Activated CD8-positive, alpha-beta memory T cell treated with anti-CD3 and anti-CD28 coated beads, Interleukin-2, amount 50 U/mL, for 24 hours (primary cell): ENCODE results near the gene TNFRSF13B.
"Not testable (repeated sequence)": the region's sequence is repeated elsewhere in the genome, so short reads cannot be mapped to it uniquely, and the experiment has no call there.

Source experiments
- DNase-seq: peaks from one replicate; pipeline ENCODE4 v3.0.0-alpha.2; 2020; ENCODE audit errors: extremely low read depth

The TNFRSF13B gene

DNA sequence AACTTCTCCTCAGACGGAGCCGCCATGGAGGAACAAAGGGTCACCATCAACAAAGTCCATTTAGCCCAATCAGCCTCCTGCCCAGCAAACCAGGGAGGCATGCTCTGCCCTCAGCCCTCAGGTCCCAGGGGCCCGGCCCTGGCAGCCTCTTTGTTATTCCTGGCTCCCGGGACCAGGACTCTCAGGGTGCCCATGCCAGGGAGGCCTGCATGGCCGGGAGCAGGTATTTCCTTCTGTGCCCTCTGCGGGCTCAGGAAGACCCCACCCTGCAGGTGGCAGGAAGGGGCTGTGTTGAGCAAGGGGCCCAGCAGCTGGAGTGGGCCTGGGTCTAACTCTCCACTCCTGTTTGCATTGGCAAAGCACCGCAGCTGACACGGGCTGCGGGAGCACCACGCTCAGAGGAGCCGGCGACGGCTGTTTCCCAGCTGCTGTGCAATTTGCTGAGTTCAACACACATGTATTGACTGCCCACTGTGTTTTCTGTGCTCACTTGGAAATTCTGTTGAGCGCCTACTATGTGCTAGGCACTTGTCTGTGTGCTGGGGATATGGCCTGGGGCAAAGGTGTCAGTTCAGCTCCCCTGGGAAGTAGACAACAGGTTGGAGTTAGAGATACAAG, 33.2 kb upstream of the TNFRSF13B start:
- not testable (repeated sequence) for DNase-seq

DNA sequence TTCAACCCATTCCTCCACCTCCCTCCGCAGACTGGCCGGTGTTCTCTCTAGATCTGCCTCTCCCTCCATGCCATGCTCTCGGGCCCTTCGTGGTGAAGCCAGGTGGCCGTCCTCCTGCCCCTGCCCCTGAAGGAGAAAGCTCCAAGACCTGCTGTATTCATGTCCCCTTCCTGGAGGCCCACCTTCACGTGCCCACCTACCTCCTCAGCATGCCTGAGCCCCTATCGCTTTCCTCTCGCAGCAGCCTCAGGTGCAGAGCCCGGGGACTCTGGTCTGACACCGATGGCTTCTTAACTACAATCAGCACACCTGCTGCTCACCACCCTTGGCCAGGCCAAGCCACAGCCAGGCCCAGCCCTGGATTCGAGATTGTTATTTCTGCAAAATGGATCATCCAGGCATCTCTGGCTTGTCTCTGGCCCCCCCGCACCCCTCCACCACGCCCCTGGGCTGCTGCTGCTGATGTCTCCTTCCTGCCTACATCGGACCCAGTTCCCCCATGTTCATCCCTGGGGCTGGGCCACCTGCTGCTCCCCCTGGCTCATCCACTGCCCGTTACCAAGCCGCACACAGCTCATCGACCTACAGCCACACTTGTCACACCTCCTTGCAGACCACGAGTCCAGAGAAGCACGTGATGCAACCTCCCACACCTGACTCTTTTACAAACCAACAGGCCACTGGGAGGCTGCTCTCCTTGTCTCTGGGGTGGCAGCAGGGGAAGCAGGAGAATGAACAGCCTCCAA, 32.5 kb upstream of the TNFRSF13B start:
- no peak for DNase-seq

DNA sequence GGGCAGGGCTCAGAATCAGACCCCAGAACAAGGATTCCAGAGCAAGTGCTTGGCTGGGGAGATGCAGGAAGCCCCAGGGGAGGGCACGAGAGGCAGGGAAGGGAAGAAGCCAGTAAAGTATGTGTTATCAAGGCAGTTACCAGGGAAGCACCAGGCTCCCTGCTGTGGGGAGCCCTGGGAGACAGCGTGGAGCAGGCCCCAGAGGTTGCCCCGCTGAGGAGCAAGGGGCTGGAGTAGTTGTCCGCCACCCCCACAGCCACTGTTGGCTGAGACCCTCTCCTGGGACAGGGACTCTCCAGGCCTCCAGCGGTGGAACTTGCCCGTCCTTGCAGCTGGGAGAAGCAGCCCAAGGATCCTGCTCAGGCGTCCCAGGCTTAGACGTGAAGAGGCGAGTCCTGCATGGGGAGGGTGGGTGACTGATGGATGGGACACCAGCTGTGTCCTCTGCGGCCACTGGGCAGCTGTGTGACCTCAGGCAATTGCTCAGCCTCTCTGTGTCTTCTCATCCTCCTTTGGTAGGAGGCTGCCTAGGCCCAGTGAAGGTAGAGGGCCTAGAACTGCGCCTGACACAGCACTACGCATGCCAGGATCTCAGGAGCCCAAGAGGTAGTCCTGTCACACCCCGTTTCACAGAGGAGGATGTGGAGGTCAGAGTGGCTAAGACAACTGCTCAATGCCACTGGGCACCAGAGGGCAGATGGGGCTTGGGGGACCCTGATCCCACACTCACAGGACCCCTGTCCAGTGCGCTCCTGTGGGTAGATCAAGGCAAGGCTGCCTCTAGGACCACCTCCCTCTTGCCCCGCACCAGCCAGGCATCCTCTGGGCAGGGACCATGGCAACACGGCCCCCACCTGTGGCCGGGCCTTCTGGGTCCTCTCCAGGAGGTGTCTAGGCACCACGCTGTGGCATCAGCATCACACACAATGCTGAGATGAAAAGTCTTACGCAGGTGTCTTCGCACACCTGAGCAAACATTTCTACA, 31.1 kb upstream of the TNFRSF13B start:
- DNase-seq, result not testable (repeated sequence)

DNA sequence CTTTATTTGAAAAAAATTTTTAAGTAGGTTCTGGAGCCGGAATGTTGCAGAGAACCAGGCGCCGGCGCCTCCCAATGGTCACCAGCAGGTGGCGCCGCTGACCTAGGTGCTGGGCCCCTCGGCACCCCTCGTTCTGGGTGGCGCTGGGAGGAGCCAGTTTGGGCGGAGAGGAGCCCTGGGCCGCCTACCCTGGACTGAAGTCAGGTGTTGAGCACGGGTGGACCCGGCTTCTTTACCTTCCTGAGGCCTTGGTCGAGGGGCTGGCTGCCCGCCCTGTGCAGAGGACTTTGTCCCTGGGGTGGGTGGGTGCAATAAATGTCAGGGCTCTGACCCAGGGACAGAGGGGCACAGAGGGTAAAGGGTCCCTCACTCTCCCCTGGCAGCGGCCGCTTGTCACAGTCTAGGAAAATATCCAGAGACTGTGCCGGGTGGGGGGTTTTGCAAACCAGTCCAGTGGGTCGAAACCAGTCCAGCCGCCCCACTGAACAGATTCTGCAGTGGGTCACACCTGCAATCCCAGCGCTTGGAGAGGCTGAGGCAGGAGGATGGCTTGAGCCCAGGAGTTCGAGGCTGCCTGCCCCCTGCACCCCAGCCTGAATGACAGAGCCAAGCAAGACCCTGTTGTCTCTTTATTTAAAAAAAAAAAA, 30.1 kb upstream of the TNFRSF13B start:
- DNase-seq, result peak; percentile 35

DNA sequence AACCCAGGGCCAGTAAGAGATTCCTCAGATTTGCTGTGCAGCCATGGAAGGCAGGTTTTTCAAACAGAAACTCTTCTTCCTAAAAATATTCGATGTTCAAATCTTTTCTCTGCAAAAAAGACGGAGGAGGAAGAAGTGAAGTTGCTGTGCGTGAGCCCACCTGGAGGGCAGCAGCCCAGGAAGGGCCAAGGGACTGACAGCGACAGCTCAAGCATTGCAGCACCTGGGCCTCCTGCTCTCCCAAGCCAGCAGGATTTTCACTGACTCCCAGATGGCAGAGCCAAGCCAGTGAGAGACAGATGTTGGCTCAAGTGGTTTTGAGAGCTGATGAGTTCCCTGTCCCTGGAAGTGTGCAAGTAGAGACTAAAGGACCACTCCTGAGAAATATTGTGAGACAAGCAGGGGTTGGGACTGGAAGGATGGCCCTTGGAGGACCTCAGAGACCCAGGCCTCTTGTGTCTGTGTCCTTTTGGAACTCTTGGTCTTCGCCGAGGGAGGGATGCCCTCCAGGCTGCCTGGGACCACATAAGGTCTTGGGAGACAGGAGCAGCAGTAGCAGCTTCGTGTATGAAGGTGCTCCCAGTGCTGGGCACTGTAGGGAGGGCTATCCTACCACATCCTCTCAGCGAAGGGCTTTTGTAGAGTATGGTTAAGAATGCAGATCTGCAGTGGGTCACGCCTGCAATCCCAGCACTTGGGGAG, 29.3 kb upstream of the TNFRSF13B start:
- DNase-seq, result no peak

DNA sequence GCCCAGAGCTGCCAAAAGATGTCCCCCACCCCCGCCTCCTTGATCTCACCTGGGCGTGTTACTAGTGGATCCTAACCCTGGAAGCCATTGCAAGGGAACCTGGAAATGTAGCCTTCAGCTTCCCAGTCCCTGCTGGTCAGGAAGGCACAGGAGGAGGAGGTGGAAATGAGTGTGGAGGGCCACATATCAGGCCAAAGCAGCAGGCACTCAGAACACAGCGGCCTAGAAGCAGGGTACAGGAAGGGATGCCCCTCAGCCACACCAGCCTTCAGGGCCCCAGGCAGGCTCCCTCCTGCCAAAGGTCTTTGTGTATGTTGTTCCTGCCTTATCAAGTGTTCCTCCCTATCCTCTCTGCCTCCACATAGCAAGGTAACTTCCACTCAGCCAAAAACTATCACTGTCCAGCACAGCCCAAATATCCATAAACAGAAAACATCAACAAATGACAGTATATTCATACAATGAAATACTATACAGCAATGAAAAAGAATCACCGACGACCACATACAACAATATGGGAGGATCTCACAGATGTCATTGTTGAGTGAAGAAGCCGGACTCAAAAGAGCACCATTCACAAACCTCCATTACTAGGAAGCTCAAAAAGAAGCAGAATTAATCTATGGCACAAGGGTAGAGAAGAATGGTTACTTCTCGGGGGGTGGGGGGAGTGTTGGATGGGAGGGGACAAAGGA, 28.2 kb upstream of the TNFRSF13B start:
- no peak for DNase-seq

DNA sequence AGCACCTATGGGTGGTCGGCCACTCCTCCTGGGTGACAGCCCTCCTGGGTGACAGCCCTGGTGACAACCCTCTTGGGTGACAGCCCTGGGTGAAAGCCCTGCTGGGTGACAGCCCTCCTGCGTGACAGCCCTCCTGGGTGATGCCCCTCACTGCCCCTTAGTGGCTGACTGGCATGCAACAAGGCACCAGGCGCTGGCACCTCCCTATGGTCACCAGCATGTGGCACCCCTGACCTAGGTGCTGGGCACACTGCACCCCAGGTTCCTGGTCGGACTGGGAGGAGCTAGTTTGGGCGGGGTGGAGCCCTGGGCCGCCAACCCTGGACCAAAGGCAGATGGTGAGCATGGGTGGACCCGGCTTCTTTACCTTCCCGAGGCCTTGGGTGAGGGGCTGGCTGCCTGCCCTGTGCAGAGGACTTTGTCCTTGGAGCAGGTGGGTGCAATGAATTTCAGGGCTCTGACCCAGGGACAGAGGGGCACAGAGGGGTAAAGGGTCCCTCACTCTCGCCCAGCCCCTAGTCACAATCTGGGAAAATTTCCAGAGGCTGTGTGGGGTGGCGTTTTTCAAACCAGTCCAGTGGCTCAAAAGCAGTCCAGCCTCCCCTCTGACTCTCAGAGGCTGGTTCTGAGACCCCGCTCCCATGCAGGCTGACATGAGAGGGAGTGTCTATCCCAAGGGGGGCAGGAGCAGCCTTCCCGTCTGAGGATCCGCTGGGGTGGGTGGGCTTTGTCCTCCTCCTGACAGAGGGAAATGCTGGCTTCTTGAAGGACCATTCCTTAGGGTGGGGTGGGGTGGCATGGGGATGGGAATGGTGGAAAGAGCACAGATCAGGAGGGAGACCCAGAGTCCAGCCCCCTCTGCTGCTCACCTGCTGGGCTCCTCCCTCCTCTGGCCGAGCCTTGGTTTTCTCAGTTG, 25.9 kb upstream of the TNFRSF13B start:
- DNase-seq, result no peak

DNA sequence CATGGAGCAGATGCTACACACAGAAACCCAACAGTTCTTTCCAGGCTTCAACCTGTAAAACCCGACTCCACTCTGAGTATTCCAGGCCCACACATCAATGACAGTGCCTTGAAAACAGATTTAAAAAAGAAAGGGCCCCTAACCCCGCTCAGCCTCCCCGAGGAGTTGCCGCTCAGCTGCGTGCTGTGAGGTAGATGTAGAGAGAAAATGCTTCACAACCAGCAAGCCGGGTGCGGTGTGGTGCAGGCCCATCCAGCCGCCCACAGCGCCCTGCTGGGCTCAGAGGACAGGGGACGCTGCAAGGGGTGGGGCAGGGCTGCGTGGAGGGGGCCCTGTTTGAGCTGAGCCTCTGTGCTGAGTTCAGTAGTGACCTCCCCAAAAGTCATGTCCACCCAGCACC, 24.8 kb upstream of the TNFRSF13B start:
- not testable (repeated sequence) for DNase-seq

DNA sequence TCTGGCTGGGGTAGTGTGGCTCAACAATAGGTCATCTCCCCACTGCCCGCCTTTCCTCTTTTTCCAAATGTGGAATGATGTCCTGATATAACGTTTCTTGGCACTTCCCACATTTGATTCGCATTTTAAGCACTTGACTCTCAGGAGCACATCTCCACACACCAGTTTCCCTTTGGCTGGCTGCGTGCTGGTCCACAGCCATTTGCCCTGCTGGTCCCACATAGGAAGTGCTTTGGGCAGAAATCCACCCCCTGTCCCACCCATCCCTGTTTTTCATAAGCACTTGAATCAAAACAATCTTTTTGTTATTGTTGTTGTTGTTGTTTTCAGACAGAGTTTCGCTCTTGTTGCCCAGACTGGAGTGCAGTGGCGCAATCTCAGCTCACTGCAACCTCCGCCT, 24.0 kb upstream of the TNFRSF13B start:
- no peak for DNase-seq

DNA sequence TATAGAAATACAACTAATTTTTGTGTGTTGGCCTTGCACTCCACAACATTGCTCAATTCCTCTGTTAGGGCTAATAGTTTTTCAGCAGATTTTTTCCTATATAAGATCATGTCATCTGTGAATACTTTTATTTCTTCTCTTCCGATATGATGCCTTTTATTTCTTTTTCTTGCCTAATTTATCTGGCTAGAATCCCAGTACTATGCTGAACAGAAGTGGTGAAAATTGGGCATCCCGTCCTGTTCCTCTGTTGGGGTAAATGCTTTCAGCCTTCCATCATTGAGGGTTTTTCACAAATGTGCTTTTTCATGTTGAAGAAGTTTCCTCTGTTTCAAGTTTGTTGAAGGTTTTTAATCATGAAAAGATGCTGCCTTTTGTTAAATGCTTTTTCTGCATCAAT, 22.7 kb upstream of the TNFRSF13B start:
- no peak for DNase-seq

DNA sequence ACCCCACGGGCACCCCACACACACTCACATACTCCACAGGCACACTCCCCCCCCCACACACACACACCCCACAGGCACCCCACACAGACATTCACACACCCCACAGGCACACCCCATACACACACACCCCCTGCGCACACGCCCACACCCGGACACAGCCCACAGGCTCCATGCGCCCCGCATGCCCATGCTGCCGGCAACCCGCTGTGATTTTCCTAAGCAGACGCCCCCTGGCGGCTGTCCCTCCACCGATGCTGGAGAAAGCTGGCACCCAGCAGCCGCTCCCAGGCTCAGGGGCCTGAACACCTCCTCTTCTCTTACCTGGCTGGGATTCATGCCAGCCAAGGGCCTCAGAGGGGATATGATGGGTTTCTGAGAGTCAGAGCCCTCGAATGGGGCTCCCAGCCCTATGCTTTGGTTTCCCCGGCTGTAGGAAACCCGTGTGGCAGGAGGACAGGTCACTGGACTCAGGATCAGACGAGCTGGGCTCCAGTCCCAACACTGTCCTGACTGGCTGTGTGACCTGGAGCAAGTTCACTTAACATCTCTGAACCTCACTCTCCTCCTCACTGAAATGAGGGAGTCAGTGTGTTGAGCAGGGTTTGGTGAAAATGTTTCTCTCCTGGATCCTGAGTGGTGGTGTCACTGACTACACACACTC, 19.6 kb upstream of the TNFRSF13B start:
- DNase-seq, result peak; percentile 27

DNA sequence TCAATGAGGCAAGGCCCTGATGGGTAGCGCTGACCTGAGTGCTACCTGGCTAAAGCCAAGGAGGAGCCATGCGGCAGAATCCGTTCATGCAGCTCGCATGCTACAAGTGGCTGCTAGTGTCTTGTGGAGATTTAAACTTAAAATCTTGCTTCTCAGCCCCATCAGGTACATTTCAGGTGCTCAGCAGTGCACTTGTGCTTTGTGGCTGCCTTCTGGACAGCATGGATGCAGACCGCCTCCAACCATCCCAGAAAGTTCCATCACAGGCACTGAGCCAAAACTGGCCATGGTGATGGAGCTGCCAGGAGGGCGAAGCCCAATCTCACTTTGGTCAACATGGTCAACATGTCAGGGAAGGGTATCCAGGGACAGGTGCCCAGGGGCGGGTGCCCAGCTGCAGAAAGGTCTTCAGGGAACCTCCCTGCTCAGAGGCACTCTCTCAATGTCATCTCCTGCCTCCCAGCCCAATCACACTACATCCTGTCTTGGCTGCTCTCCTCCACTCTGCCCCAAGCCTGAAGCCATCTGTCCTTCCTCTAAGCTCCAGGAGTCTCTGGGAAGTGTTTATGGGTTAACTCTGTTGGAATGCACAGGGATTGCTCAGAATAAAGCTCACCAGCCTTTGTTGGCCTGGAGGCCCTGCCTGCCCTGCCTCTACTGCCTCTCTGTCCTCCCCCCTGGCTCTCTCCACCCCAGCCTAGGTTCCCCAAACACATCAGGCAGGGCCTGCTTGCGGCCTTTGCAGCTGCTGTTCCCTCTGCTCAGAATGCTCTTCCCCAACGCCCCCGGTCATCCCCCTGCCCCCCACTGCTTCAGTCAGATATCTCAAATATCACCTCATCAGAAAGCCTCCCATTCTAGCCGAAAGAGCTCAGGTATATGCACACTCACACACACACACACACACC, 18.3 kb upstream of the TNFRSF13B start:
- no peak for DNase-seq

DNA sequence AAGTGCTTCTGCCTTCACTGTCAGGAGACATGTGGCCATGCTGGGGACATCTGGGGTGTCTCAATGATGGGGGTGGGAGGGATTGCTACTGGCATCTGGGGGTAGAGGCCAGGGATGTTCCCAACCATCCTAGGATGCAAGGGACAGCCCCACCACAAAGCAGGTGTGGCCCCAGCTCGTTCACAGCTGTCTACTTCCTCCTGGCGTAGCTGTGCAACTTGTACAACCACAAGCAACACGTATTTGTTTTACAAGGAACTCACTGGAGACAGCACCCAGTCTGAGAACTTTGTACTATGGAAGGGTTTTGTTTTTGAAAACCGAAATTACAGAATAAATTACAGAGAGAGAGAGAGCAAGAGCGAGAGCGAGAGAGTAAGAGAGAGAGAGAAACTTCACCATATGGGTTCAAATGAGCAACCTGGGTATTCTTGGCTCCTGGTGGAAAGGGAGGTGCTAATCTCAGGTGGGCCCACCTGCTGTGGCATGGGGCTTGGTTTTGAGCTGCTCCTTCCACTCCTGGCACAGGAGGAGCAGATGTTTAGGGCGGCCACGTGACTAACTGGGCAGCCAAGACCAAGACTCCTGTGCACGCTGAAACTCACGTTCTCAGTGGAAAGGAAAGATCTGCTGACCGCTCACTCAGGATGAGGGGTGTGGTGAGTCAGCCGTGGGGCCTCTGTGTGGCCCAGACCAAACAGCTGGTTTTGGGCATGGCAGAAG, 17.5 kb upstream of the TNFRSF13B start:
- no peak for DNase-seq

DNA sequence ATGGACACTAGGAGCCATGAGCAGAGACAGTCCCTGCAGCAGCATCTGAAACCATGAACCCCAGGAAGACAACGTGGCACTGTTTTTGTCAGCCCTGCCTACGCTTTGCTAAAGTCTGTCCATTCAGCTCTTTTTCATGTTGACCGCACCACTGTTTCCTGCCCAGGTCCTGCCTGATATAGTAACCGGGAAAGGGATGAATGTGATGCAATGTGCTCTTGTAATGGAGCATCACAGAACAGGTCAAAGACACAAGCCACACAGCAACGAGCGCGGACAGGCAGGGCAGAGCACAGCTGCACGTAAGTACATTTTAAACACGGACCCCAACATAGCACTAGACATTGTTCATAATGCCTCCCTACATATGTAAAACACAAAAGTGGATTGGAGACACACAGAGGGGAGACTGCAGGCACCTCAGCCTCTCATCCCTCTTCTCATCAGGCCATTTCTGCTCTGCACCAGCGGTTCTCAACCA, 16.9 kb upstream of the TNFRSF13B start:
- no peak for DNase-seq

DNA sequence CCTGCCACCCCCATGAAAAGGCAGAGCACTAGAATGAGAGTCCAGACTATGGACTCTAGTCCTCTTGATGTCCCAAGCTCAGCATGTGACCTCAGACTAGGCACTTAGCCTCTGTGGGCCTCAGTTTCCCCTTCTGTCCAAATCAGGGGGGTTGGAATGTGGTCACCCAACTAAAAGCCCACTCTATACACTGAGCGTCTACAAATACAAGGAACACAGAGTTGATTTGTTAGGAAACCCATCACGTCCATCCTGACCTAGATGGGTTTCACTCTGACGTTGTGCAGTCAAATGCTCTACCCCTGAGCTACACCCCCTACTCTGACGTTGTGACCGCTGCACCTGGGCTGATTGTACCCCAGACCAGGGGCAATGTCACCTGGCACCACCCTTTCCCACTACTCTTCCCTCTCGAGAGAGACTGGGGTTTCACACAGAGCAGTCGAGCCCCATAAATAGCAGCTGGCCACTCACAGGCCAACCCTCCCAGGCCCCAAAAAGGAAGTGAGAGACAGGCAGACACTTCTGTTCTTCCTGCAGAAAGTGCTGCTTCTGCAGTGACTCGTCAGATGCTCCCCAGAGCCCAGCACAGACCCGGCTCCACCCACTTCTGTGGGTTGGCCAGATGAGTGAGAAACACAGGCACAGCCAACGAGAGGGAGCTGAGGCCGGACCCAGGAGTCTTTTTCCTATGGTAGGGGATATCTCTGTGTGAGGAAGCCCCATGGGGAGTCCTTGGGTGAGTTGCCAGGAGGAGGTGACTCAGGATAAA, 16.1 kb upstream of the TNFRSF13B start:
- peak; percentile 17 for DNase-seq

DNA sequence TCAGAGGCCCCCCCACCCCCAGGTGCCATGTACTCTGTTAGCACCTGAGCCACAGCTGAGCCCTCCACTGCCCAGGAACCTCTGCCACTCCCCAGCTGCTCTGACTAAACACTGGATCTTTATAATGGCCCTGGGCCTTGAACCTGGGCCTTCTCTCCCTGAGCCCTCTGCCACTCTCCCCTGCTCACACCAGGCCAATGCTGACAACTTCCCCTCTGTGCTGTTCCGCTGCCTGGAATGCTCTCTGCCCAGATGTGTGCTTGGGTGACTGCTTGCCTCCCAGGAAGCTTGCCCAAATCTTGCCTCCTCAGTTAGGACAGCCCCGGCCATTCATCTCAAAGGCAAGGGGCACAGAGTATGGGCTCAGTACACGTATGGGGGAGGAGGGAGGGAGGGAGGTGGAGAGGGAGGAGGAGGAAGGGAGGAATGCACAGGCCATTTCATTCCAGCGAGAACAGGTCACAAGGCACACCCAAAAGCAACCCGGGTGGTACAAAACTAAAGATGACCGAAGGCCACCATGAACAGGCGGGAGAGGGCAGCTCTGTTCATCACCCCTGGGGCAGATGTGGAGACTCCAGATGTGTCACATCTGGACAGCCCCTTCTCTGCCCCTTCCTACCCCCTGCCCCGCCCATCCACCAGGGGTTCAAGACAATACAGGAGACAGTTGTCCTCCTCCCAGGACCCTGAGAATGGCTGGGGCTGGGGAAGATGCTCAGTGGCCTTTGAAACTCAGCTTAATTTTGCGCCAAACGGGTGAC, 15.3 kb upstream of the TNFRSF13B start:
- DNase-seq, result no peak
